HepG2 (cell line): Measurements from ENCODE around the gene TRIM7. TPM values are rescaled to one million over a fixed set of nuclear protein-coding genes. Genes with fewer than 3 reads are reported as not detected.
"Not testable (repeated sequence)": the region's sequence is repeated elsewhere in the genome, so short reads cannot be mapped to it uniquely, and the experiment has no call there.

Source experiments
- ATAC-seq: fragments of 200-7000 bp; cut with Tn5 transposase; 3 replicates; pipeline ENCODE4 v1.9.1; 2020; ENCODE audit warnings: mild to moderate bottlenecking, moderate library complexity
- BruUV-seq: library from RNA; stranded (reverse); fragments of 400-500 nt; replicated peaks from 2 replicates; lab custom pipeline; 2021; lab: Mats Ljungman, UMichigan
- CTCF ChIA-PET: fragments of 300-600 bp; formaldehyde crosslinking; extraction: SDS; loops from one replicate; lab custom pipeline; 2021; ENCODE audit warnings: low total read pairs, inconsistent platforms, low intra/inter-chr PET ratio; lab: Yijun Ruan, JAX
- POLR2A ChIA-PET: fragments of 350-600 bp; sonication (Branson Sonifier 250); formaldehyde crosslinking; loops from one replicate; lab custom pipeline; 2020; ENCODE audit warnings: antibody characterized with exemption, inconsistent platforms; lab: Yijun Ruan, JAX
- DNase-seq: peaks from one replicate; pipeline ENCODE4 v3.0.0-alpha.2; 2015; ENCODE audit warnings: low spot score
- FAIRE-seq: peaks from 3 replicates; lab custom pipeline; 2011; peaks lifted over from hg19 to GRCh38; lab: Jason Lieb, UNC
- H2AFZ ChIP-seq: one replicate; pipeline ENCODE4 v1.6.1; 2011; ENCODE audit warnings: low read length, inconsistent platforms
- H3K27ac ChIP-seq: fragments of 300-600 bp; 3 replicates; pipeline ENCODE4 v1.8.0; 2011; ENCODE audit warnings: mixed run types, mild to moderate bottlenecking, mixed read lengths, low read length, inconsistent platforms; ENCODE audit not compliant: insufficient read depth; ENCODE audit errors: extremely low read length
- H3K27me3 ChIP-seq, 2 experiments: fragments of 200-600 bp in 1 of 2; 2 replicates in 1 of 2; 3 replicates in 1 of 2; pipeline versions ENCODE4 v1.6.0 to v1.8.0; 2011; ENCODE audit warnings: low read length in 2 of 2, mild to moderate bottlenecking in 2 of 2, moderate library complexity in 2 of 2, inconsistent platforms in 1 of 2; ENCODE audit not compliant: insufficient read depth in 2 of 2, control insufficient read depth in 1 of 2
- H3K36me3 ChIP-seq, 2 experiments: fragments of 200-600 bp in 1 of 2; replicated peaks in 1 of 2; 2 replicates in 1 of 2; 3 replicates in 1 of 2; pipeline versions ENCODE4 v1.5.1 to v1.8.0; 2011; ENCODE audit warnings: low read length in 2 of 2, inconsistent platforms in 1 of 2; ENCODE audit not compliant: insufficient read depth in 2 of 2, control insufficient read depth in 1 of 2
- H3K4me1 ChIP-seq: 2 replicates; pipeline ENCODE4 v1.5.1; 2012; ENCODE audit warnings: low read length, inconsistent platforms; ENCODE audit not compliant: insufficient read depth
- H3K4me2 ChIP-seq: 2 replicates; pipeline ENCODE4 v1.6.0; 2011; ENCODE audit warnings: low read depth, low read length, inconsistent platforms
- H3K4me3 ChIP-seq, 3 experiments: fragments of 200-600 bp in 1 of 3; sonication (generic), shearing (Covaris generic) in 1 of 3; replicated peaks in 1 of 3; 2 replicates each; pipeline ENCODE4 v1.5.1; 2011 to 2016; ENCODE audit warnings: low read length in 3 of 3, inconsistent platforms in 2 of 3, low read depth in 2 of 3, mild to moderate bottlenecking in 2 of 3, control low read depth in 1 of 3, mixed read lengths in 1 of 3; ENCODE audit not compliant: insufficient read depth in 1 of 3
- H3K79me2 ChIP-seq: one replicate; pipeline ENCODE4 v1.6.1; 2011; ENCODE audit warnings: low read length, inconsistent platforms; ENCODE audit not compliant: insufficient read depth
- H3K9ac ChIP-seq: 2 replicates; pipeline ENCODE4 v1.6.0; 2011; ENCODE audit warnings: mild to moderate bottlenecking, low read depth, low read length, inconsistent platforms; ENCODE audit not compliant: insufficient read depth
- H3K9me3 ChIP-seq: 2 replicates; pipeline ENCODE4 v1.5.1; 2012; ENCODE audit warnings: mild to moderate bottlenecking, low read length
- H4K20me1 ChIP-seq: 2 replicates; pipeline ENCODE4 v1.6.0; 2011; ENCODE audit warnings: inconsistent platforms, mild to moderate bottlenecking, low read length, moderate library complexity; ENCODE audit not compliant: insufficient read depth
- ADNP ChIP-seq: sonication (generic); formaldehyde crosslinking; IDR thresholded peaks from 2 replicates; pipeline ENCODE4 v1.4.0; 2020; ENCODE audit warnings: missing genetic modification reagents
- ARID4A ChIP-seq: sonication (generic); formaldehyde crosslinking; IDR thresholded peaks from 2 replicates; pipeline ENCODE4 v1.5.0; 2020; ENCODE audit warnings: mild to moderate bottlenecking, missing genetic modification reagents, borderline replicate concordance
- SAP130 ChIP-seq: IDR thresholded peaks from 2 replicates; pipeline ENCODE4 v1.6.1; 2016; ENCODE audit warnings: low read depth
- ZBTB38 ChIP-seq: sonication (generic); formaldehyde crosslinking; IDR thresholded peaks from 2 replicates; pipeline ENCODE4 v1.5.1; 2020; ENCODE audit warnings: mild to moderate bottlenecking, missing genetic modification reagents
- ZFX ChIP-seq: sonication (generic); formaldehyde crosslinking; IDR thresholded peaks from 2 replicates; pipeline ENCODE4 v1.4.0; 2020; ENCODE audit warnings: mild to moderate bottlenecking, low read depth, missing genetic modification reagents, moderate library complexity
- ZMYM3 ChIP-seq: sonication (generic); formaldehyde crosslinking; IDR thresholded peaks from 2 replicates; pipeline ENCODE4 v1.5.1; 2020; ENCODE audit warnings: mild to moderate bottlenecking, missing genetic modification reagents
- ZNF367 ChIP-seq: sonication (generic); formaldehyde crosslinking; IDR thresholded peaks from 2 replicates; pipeline ENCODE4 v1.4.0; 2020; ENCODE audit warnings: missing genetic modification reagents, borderline replicate concordance
- ZNF451 ChIP-seq: sonication (generic); formaldehyde crosslinking; IDR thresholded peaks from 2 replicates; pipeline ENCODE4 v1.5.0; 2020; ENCODE audit warnings: mild to moderate bottlenecking, missing genetic modification reagents
- ZNF501 ChIP-seq: sonication (generic); formaldehyde crosslinking; IDR thresholded peaks from 2 replicates; pipeline ENCODE4 v1.5.1; 2020; ENCODE audit warnings: mild to moderate bottlenecking, moderate library complexity, missing genetic modification reagents
- ZNF766 ChIP-seq: sonication (generic); formaldehyde crosslinking; IDR thresholded peaks from 2 replicates; pipeline ENCODE4 v1.5.0; 2020; ENCODE audit warnings: missing genetic modification reagents, borderline replicate concordance
- WGBS: methylation state at CpG from one replicate; pipeline ENCODE4 v1.1.6; 2017; ENCODE audit warnings: low lambda C conversion rate; 5-methylcytosine and 5-hydroxymethylcytosine counted together
- in situ Hi-C: cut with HindIII; loops from 2 replicates; pipeline ENCODE4 v1.10.0; 2017; ENCODE audit warnings: low pct_unique_long_range_greater_than_20kb; ENCODE audit not compliant: extremely low pct_ligation_motif_present
- intact Hi-C: fragments of 100-400 bp; cut with micrococcal nuclease; formaldehyde crosslinking; loops from one replicate; pipeline ENCODE4 v1.10.0; 2022; ENCODE audit not compliant: unreplicated experiment
- polyA plus RNA-seq, 8 experiments: library from polyadenylated mRNA; depleted of rRNA in 3 of 8; stranded (reverse) in 7 of 8; unstranded in 1 of 8; fragments of >200 nt; fragmentation: Illumina TruSeq in 4 of 8; extraction: Trizol in 4 of 8; gene quantifications; 2 replicates each; pipeline versions ENCODE4 v1.2.1 to v1.2.3, GENCODE V29; 2011 to 2016; ENCODE audit warnings: low read depth in 4 of 8, missing spikeins in 1 of 8, mixed read lengths in 1 of 8; ENCODE audit not compliant: insufficient read depth in 1 of 8
- total RNA-seq, 5 experiments: library from RNA; depleted of rRNA; stranded (reverse); fragments of >200 nt; fragmentation: Illumina TruSeq; extraction: Trizol; gene quantifications; 2 replicates each; pipeline ENCODE4 v1.2.3, GENCODE V29; 2016; ENCODE audit warnings: low read depth in 1 of 5

TRIM7 gene
- total and polyA plus RNA-seq, 2 of the 13 experiments (the other 11 are each of a cell fraction or from before 2014, with no cell fraction given) = 0.13 TPM; not detected in 1

- TF ChIP-seq ZNF367 (CRISPR knock-in tag) = no peak
- peak; percentile 36; the same call in 1 of the 2 replicates for TF ChIP-seq ARID4A (CRISPR knock-in tag)
- TF ChIP-seq ZNF766 (CRISPR knock-in tag) = peak; percentile 48; the same call in 1 of the 2 replicates
- TF ChIP-seq ZBTB38 (CRISPR knock-in tag) = peak; percentile 44; the same call in 1 of the 2 replicates
- TF ChIP-seq ZNF501 (CRISPR knock-in tag) = peak; percentile 57
- peak; percentile 82; the same call in 1 of the 2 replicates for TF ChIP-seq ADNP (CRISPR knock-in tag)
- 0 out of 2 replicates have a peak, but pooled peaks have one; percentile 20 for TF ChIP-seq ZFX (CRISPR knock-in tag)
- peak; percentile 76; the same call in 1 of the 2 replicates for TF ChIP-seq ZMYM3 (CRISPR knock-in tag)
- 0 out of 2 replicates have a peak, but pooled peaks have one; percentile 19 for TF ChIP-seq SAP130
- no peak for TF ChIP-seq ZNF451 (CRISPR knock-in tag)
- TF ChIP-seq, all 625 proteins: peak for 26
Observed at GRCh38 chr5:181215997-181216989, 11.3 kb upstream of the TRIM7 start (continued).

GRCh38 chr5:181214249-181214648 is 9.3 kb upstream of the TRIM7 start:
- POLR2A ChIA-PET, BruUV-seq, H3K36me3 ChIP-seq, intact Hi-C loops, H3K27me3 ChIP-seq, H4K20me1 ChIP-seq, H3K4me3 ChIP-seq, CTCF ChIA-PET, H3K79me2 ChIP-seq, H3K9me3 ChIP-seq, H3K9ac ChIP-seq, H3K27ac ChIP-seq, ATAC-seq, in situ Hi-C loops, DNase-seq, H3K4me2 ChIP-seq, FAIRE-seq, H2AFZ ChIP-seq: not testable (repeated sequence)
- 82% methylated on average over 9 of the region's 10 CpGs for WGBS
- peaks cover 12% of the 10 kb centered on the region for H3K4me1 ChIP-seq
